Progenitor cell of endocrine pancreas (in vitro differentiated cells): Measurements from ENCODE around the gene DSTN. TPM values are rescaled to one million over a fixed set of nuclear protein-coding genes. Genes with fewer than 3 reads are reported as not detected.
A peak's percentile ranks its signal among the peaks of the same experiment; 100 is the strongest.

Source experiments
- DNase-seq: peaks from one replicate; pipeline ENCODE4 v3.0.0; 2021; ENCODE audit warnings: low spot score; ENCODE audit not compliant: unreplicated experiment
- H3K27ac Mint-ChIP-seq: 2 replicates; pipeline ENCODE4 v1.8.0; 2021; ENCODE audit warnings: mild to moderate bottlenecking, moderate library complexity, mixed read lengths
- H3K27me3 Mint-ChIP-seq: 2 replicates; pipeline ENCODE4 v1.8.0; 2021; ENCODE audit warnings: mixed read lengths
- H3K36me3 Mint-ChIP-seq: 2 replicates; pipeline ENCODE4 v1.8.0; 2022; ENCODE audit warnings: mixed read lengths; ENCODE audit not compliant: insufficient read depth
- H3K4me1 Mint-ChIP-seq: 2 replicates; pipeline ENCODE4 v1.8.0; 2021; ENCODE audit warnings: low read depth, mixed read lengths
- H3K4me3 Mint-ChIP-seq: 2 replicates; pipeline ENCODE4 v1.8.0; 2021; ENCODE audit warnings: low read depth, mild to moderate bottlenecking, moderate library complexity, mixed read lengths
- H3K9me3 Mint-ChIP-seq: 2 replicates; pipeline ENCODE4 v1.8.0; 2021; ENCODE audit warnings: low read depth, mixed read lengths
- total RNA-seq: library from RNA; stranded (reverse); gene quantifications from 2 replicates; pipeline ENCODE4 v1.2.1, GENCODE V29; 2021
- TF ChIP-seq, protein P1 (sequence below): fragments of 200-600 bp; sonication (generic); IDR thresholded peaks from one replicate; pipeline ENCODE4 v1.5.0; 2021; ENCODE audit warnings: antibody characterized with exemption, mild to moderate bottlenecking; ENCODE audit not compliant: unreplicated experiment

The DSTN gene
- total RNA-seq, 1 donor from 2014 or later: 201 TPM

GRCh38 chr20:17624551-17625245 is 54.8 kb downstream of the DSTN start:
- no peak overlapping the region for H3K4me3 Mint-ChIP-seq
- DNase-seq: no peak
- TF ChIP-seq, protein P1, sequence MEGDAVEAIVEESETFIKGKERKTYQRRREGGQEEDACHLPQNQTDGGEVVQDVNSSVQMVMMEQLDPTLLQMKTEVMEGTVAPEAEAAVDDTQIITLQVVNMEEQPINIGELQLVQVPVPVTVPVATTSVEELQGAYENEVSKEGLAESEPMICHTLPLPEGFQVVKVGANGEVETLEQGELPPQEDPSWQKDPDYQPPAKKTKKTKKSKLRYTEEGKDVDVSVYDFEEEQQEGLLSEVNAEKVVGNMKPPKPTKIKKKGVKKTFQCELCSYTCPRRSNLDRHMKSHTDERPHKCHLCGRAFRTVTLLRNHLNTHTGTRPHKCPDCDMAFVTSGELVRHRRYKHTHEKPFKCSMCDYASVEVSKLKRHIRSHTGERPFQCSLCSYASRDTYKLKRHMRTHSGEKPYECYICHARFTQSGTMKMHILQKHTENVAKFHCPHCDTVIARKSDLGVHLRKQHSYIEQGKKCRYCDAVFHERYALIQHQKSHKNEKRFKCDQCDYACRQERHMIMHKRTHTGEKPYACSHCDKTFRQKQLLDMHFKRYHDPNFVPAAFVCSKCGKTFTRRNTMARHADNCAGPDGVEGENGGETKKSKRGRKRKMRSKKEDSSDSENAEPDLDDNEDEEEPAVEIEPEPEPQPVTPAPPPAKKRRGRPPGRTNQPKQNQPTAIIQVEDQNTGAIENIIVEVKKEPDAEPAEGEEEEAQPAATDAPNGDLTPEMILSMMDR: no peak
- H3K4me1 Mint-ChIP-seq: peaks cover 6% of the 10 kb centered on the region
- no peaks in the 10 kb centered on the region for H3K9me3 Mint-ChIP-seq
- H3K27me3 Mint-ChIP-seq: no peaks in the 10 kb centered on the region
- peak overlapping the region; percentile 62 for H3K27ac Mint-ChIP-seq
- H3K36me3 Mint-ChIP-seq: peaks cover 13% of the 10 kb centered on the region

DNA sequence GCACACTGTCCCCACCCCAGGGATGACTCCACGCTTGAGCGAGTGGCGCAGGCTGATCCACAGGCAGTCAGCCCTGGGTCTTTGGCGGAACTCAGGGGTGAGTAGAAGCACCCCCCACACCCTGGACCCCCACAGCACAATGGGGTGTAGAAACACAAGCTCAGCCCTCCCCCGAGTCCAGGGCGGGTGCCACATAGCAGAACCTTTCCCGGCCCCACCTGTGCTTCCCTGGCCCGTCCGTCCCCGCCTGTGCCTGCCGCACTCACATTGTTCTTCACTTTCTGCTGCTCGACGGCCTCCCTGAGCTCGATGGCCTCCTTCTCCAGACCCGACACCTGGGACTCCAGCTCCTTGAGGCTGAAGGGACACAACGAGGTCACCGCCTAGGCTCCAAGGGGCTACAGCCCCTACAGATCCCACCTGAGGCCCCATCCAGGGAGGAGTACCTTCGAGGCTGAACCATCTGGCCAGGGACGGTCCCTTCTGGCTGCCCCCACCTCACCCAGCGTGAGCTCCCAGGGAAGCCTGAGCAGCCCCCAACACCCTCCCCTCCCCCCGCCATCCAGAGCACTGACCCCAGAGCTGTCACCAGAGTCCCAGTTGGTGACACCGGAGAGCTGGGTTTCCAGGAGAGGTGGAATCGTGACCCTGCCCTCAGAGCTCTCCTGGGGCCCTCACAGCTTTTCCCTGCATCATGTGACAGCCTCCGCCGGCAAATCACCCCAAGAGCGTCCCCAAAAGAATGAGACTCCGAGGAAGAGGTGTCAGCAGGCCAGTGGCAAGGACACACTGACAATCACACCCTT is 55.6 kb downstream of the DSTN start:
- Mint-ChIP-seq H3K4me1 (peaks cover 6% of the 10 kb centered on the region), H3K4me3 (no peak overlapping the region), H3K9me3 (no peaks in the 10 kb centered on the region), H3K36me3 (peaks cover 16% of the 10 kb centered on the region), H3K27me3 (no peaks in the 10 kb centered on the region), H3K27ac (peak overlapping the region; percentile 60)
- TF ChIP-seq, protein P1: no peak
- no peak for DNase-seq

DNA sequence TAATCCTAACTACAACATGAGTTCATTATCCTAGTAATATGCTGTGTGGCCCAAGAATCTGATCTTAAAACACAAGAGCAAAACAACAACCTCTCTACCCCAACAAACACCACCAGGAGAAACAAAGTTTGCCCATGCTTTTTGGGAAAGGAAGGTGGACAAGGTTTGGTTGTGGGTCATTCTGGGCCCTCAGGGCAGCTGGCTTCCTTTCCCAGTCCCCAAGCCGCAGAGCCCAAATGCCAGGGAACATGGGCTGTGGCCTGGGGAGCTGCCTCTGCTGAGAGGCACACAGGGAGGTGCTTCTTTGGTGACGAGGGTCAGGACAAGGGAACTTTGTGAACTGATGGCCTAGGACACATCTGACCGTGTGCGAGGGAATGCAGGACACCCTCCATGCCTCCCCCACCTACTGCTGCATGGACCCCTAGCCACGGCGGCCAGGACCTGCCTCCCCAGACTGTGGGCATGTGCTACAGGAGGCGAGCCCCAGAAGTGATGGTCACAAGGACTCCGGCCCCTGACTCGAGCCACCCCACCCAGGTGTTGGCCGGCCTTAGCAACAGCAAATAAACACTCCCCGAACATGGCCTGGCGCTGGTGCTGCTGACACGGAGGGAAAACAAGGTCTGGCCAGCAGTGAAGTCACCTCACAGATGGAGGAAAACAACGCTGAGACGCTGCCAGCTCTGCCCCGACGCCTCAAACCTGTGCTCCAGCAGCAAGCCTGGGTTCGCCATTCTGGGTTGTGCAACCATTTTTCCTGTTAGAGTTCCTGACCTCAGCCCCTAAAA is 56.5 kb downstream of the DSTN start:
- Mint-ChIP-seq H3K36me3 (peaks cover 16% of the 10 kb centered on the region), H3K27ac (peak overlapping the region; percentile 60), H3K4me1 (peaks cover 6% of the 10 kb centered on the region), H3K27me3 (no peaks in the 10 kb centered on the region), H3K9me3 (no peaks in the 10 kb centered on the region), H3K4me3 (no peak overlapping the region)
- no peak for DNase-seq
- TF ChIP-seq, protein P1: no peak

- TF ChIP-seq, protein P1: no peak
- H3K36me3 Mint-ChIP-seq: peaks cover 17% of the 10 kb centered on the region
Measured at GRCh38 chr20:17627101-17627955, 57.5 kb downstream of the DSTN start.

More at GRCh38 chr20:17627101-17627955, 57.5 kb downstream of the DSTN start:
- Mint-ChIP-seq H3K4me1 (peaks cover 6% of the 10 kb centered on the region), H3K9me3 (no peaks in the 10 kb centered on the region), H3K4me3 (no peak overlapping the region), H3K27ac (peak overlapping the region; percentile 59), H3K27me3 (no peaks in the 10 kb centered on the region)
- no peak for DNase-seq
